DLD1 (cell line): ENCODE results near the gene ZNF608.

Experiments
- in situ Hi-C: cut with HindIII; loops from 2 replicates; pipeline ENCODE4 v1.10.0; 2017; ENCODE audit warnings: low sequenced_read_pairs

ZNF608 gene, protein sequence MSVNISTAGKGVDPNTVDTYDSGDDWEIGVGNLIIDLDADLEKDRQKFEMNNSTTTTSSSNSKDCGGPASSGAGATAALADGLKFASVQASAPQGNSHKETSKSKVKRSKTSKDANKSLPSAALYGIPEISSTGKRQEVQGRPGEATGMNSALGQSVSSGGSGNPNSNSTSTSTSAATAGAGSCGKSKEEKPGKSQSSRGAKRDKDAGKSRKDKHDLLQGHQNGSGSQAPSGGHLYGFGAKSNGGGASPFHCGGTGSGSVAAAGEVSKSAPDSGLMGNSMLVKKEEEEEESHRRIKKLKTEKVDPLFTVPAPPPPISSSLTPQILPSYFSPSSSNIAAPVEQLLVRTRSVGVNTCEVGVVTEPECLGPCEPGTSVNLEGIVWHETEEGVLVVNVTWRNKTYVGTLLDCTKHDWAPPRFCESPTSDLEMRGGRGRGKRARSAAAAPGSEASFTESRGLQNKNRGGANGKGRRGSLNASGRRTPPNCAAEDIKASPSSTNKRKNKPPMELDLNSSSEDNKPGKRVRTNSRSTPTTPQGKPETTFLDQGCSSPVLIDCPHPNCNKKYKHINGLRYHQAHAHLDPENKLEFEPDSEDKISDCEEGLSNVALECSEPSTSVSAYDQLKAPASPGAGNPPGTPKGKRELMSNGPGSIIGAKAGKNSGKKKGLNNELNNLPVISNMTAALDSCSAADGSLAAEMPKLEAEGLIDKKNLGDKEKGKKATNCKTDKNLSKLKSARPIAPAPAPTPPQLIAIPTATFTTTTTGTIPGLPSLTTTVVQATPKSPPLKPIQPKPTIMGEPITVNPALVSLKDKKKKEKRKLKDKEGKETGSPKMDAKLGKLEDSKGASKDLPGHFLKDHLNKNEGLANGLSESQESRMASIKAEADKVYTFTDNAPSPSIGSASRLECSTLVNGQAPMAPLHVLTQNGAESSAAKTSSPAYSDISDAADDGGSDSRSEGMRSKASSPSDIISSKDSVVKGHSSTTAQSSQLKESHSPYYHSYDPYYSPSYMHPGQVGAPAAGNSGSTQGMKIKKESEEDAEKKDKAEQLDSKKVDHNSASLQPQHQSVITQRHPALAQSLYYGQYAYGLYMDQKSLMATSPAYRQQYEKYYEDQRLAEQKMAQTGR (N-terminal part only)

DNA sequence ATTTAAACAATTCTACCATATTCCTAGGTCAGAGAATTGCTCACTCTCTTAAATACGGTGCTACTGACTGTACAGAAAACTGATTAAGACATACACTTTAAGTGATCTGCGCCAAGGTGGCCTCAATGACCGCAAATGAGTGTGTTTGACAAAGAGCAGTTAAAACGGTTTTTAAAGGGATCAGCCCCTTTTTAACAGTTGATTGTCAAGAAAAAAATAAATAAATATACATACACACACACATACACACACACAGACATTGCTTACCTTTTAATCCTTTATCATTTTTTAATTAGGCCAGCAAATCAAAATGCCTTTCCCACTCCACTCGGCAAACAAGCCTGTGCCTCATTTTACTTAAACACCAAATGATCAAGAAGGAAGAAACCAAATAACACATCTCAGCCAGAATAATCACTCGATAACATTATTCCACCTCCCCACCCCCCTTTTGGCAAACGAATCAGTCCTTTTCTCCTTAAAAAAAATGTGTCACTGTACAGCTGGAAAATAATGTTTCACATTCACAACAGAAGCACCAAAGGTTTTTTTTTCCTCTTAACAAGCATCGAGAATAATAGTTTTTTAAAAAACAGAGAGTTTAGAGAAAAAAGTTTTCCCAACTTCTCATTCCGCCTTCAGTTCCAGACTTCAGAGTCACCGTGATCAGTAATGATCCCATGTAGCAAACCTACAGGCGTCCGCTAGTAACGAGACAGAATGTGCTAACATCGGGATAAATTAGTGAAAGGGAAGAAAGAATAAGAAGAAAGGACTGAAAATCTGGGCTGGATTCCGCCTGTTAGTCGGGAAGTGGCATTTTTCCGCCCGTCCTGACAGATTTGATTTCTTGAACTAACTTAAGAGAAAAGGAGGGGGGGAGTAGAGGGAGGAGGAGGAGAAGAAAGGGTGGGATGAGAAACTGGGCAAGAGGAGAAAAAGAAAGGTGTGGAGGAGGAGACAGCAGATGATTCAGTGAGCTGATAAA lies at the start of gene ZNF608:
Gene ZNF608, minus strand, starts transcription at position 712 of the 988 bp plus-strand sequence. CDS start 1,650 bp downstream, outside the sequence.
- in situ Hi-C loops: no loop called here

DNA sequence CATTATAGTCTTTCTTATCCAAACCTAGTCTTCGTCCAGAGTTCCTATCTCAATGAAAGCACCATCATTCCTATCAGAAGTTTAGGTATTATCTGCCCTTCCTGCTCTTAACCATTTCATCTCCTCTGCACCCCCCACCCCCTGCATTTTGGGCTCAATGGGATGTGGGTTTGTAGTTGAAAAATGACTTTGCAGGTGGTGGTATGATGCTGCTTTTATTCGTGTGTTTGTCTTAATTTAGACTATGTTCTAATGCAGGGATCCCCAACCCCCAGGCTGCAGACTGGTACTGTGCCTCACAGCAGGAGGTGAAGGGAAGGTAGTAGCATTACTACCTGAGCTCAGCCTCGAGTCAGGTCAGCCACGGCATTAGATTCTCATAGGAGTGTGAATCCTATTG lies 49.4 kb upstream of the ZNF608 start:
- in situ Hi-C loops: no loop called here

DNA sequence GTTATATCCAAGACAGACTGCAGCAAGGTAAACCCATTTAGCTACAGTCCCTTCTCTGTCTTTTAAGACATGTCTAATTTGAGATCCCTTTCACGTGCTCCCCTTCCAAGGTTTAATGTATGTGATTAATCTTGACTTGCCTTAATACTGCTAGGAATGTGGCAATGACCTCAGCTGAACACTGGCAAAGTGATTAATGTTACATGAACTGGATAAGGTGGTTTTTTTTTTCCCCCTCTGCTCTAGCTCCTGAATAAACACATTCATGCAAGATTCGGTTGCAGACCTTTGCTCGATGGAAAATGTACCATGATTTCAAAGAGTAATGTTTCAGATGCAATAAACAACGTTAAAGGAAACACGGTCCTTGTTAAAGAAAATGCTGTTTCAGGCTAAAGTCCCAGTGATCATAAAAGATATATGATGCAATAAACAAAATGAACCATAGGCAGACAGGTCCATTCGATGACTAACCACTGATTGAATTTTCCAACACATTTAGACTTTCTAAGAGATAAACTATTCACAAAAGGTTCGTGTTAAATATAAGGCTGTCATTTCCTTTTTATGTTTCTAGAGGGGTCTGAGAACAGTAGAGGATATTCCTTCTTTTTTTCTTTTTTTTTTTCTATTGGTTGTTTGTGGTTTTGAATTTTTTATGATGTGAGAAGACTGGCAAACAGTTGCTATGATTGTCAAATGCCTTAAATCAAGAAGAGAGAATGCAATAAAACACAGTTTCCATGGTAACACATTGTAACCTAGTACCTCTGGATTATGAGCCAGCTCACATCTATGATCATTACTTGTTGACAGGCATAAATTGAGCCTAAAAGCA lies 44.7 kb upstream of the ZNF608 start:
- in situ Hi-C loops: no loop called here

DNA sequence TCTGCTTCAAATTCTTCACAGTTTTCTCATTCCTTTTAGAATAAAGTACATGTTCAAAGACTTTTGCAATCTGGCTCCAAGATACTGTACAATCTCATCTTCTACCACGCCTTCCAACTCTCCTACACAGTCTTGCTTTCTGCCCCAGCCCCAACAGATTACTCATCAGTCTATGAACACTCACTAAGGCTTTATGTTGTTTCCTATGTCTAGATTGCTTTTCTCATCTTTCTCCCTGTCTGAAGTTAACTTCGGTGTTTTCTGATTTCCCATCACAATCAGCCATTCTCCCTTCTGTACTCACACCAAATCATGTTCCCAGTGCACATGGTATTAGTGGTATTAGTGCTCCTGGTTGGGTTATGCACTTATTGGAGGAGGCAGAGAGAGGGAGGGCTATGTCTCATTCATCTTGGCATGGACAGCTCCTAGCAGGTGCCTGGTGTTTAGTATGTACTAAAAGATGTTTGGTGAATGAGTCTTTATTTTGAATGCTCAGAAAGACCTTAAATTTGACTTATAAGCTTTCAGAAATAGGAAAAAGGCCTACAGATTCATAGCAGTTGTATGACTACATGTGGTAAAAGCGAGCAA lies 44.0 kb upstream of the ZNF608 start:
- in situ Hi-C loops: no loop called here

DNA sequence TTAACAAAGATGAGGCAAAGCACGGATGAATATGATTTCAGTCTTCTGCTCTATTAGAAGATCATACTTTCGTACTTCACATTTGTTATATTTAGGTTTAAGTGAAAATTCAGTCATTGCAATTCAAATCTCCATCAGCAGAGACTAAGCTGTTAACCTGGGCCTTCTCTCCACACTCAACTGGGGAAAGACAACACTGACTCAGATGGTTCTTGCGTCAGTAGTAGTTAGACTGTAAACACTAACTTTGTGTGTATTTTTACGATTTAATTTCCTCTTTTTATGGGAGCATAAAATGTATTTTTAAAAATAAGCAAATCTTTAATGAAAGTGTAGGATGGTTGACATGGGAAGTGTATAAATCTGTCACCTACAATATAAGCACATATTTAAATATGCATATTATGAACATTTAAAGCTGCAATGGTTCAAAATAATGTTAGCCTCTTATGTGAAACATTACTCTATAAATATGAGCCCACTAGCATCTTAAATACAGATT lies 42.7 kb upstream of the ZNF608 start:
- in situ Hi-C loops: no loop called here

DNA sequence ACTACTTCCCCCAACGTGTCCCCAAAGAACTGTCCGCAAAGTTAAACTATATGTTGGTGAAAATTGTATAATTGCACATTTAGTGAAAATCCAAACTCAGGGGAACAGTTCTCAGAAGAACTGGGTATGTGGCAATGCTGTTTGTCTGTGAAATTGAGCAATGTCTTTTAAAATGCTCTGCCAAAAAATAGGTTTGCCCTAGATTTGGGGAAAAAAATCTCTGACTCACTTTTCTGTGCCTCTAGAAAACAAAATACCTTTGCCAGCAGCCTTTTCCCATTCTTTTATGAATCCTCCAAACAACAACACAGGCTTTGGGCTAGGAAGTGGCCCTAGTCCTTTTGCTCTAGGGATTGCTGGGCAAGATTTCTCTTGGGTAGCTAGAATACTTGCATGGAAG lies 37.4 kb upstream of the ZNF608 start:
- in situ Hi-C loops: no loop called here

DNA sequence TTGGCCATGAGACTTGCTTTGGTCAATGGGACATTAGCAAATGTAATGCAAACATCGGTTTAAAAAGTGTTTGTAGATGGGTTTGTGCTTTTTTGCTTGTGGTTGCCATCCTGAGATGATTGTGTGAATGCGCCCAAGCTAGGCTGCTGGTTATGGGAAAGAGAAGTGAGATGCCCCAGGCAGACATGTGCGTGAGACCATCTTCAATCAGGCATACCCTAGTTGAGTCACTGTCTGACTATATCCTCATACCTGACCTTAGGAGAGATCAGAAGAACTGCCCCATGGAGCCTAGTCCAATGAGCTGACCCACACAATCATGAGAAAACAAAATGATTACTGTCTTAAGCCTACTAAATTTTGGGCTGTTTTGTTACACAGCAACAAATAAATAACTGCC lies 36.8 kb upstream of the ZNF608 start:
- in situ Hi-C loops: no loop called here

DNA sequence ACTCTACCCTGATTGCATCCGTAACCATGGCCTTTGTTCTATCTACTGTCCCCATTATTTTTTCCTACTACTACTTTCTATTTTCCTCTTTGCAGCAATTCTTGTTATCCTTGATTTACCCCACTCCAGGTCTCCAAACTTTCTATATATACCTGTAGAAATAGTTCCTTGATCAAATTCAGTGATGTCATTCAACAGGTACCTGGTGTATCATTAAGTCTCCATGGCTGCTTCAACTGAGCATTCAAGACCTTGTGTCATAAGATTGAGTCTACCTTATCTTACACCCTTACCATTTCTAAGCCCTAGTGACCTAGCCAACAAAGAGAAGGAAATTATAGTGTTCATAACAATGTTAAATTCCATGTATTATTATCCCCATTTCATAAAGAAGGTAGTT lies 35.8 kb upstream of the ZNF608 start:
- in situ Hi-C loops: no loop called here

DNA sequence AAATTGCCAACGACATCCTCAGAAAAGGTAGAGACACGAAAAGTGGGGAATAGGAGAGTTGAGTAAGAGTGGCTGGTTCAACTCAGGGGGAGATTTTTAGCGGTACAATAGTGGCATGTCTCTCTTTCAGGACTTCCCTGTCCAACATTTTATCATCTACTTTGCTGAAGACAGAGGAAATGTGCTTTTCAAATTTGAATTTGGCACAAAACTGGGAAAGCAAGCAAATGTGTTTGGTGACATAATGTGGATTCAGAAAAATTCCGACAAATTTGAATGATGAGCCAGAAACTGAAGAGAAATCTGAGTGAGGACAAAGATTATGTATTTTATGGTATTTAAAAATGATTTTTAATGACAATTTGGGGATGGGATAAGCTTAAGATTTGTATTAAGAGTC lies 33.6 kb upstream of the ZNF608 start:
- in situ Hi-C loops: no loop called here

DNA sequence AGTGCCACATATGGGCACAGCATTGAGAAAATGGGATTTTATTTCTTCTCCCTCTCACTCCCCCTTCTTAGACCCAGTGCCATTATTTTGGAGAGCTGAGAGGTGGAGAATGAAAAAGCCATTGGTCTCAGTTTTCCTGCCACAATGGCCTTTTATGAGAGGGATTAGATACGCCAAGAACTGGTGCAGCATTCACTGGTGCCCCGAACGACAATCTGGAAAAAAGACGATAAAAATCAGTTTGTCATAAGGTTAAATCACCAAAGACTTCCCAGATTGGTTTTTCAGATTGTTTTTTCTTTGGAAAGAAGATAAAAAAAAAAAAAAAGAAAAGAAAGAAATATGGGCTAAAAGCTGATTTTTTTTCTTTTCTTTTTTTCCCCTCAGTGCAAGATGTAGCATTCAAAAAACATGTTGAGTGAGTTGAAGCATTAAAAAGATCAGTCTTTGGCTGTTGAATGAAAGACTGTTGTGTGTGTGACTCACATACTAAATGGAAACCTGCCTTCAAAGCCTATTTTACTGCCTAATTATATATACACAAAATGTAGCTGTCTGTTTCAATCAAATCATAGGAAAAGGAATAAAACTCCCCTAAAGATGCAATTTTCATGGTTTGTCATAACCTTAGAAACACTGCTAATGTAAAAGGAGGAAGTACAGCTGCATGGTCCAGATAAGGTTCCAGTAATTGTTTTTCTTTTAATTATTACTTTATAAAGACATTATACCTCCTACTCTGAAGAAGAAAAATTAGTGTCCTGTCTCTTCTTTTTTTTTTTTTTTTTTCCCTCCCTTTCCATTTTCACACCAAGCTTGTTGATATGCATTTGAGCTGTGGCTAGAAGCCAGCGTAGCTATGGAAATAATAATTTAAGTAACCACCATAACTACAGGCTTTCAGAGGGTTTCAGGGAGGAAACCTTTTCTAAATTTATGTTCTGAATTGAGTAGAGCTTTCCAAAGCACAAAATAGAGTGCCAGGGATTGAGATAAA lies 27.2 kb upstream of the ZNF608 start:
- in situ Hi-C loops: no loop called here

DNA sequence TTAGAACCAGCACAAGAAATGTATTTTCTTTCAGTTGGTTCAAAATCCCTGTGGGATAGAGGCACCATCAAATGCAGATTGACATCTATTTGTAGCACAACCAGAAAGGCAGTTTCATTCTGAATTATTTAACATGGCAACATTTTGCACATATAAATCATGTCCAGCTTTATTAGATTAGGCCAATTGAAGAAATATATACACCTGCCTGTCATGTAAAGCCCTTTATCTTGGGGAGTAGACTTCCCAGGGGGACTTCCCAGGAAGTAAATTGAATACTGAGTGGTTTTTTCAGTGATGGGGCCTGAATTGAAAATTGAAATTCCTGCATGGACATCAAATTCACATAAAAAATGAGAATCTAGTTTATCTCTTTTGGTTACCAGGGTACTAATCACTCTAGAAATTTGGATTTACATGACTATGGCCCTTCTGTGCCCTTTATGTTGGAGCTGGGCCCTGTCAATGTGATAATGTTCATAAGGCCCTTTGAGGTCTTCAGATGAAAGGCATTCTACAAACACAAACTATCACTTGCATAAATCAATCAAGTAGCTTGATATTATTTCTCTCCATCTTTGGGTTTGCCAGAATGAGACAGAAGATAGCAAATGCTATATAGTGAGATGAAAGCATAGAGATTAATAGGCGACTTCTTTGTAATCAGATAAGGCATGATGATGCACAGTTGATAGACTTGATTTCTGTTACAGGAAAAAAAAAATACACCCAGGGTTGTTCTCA lies 26.2 kb upstream of the ZNF608 start:
- in situ Hi-C loops: no loop called here

DNA sequence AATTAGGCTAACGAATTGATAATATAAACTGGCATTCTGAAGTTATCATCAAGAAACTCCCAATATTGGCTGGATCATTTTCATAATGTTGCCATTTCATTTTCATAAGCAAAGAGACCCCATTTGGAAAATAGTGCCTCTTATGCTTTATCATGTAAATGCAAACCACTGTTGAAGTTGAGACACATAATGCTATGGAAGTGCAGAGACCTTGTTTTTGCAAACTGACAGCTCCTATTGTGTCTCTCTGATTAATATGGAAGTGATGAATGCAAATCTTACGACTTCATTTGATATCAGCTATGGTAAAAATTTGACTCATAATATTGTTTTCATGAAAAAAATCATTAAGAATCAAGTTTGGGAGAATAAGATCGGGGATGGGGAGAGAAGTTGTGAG lies 25.3 kb upstream of the ZNF608 start:
- in situ Hi-C loops: no loop called here

DNA sequence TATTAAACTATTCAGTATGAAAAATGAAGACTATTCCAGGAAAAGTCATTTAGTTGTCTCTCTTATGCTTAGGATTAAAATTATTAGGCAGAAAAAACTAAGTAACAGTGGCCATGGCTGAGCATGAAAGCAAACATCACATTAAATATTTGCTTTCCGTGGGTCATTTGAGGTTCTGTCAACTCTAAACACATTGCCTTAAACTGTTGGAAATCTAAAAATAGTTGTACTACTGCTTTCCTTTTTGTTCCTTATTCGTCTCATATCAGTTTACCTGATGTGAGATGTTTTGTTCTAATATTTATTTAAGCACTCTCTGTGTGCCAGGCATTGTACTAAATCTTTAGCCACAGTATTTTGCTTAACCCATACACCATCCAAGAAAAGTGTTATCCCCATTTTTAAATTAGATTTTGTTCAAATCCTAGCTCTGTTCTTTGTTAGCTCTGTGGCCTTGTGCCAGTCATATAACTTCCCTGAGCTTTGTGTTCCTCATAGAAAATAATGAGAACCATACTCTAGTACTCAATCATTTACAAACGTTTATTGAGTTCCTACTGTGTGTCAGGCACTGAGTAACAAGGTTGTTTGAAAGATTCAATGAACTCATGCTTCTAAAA lies 18.7 kb upstream of the ZNF608 start:
- in situ Hi-C loops: no loop called here

DNA sequence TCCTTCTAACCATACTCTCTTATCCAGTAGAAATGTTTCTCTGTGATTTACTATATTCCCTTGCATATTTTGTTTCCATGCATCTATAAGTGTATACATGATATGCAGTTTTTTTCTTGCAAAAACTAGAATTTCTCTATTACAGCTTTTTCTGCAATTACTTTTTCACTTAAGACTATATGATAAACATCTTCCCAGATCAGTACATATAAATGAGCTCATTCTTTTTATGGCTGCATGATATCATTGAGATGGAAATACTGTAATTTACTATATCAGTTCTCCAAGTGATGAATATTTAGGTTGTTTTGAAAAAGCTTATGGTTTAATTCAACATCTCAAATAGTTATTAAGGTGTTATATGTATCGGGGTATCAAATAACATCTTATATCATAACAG lies 18.1 kb upstream of the ZNF608 start:
- in situ Hi-C loops: no loop called here

DNA sequence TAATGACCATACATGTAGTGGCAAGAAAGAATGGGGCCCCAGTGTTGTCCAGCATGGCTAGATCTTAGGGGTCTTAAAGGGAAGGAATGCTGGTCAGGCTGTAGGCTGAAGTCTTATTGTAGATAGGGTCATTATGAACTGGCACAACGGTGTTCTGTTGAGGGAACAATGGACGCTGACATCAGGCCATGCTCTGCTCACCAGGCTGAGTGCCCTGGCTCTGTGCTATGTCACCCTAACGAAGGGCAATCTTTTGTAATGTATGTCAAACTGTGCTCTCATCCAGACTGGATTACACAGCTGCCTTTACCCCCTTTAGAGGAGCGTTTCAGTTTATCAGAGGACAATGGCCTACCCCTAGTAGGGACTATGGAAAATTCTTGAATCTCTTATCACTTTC lies 14.6 kb upstream of the ZNF608 start:
- in situ Hi-C loops: no loop called here

DNA sequence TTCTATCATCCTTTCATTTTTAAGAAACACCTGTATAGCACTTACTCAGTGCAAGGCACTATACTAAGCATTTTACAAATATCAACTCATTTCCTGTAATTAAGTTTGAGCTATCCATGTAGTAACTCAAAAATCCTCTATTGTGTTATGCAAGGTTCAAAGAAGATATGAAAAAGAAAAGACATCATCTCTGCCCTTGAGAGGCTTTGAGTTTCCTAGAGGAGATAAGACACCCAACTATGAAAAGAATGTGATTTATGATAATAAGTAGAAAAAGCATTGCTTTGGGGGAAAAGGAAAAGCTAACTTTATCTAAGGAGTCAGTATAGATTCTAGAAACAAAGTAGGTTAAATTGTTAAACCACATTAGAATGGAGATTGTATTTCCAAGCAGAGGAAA lies 14.2 kb upstream of the ZNF608 start:
- in situ Hi-C loops: no loop called here

DNA sequence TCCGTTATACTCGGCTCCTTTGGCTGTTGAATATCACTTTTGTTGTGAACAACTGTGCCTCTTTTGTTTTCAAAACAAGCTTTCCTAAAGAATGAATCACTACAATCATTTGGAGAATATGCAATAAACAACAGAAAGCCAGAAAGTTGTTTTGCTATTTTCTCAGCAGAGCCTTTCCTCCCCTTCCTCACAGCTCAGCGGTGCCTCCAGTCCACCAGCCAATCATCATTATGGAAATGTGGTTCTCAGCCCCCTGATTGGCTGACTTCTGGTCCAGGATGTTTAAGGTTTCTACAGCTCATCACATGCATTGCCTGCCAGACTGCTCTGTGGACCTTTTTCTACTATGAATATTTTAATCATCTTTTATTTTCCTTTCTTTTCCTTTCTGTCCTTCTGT lies 9.1 kb upstream of the ZNF608 start:
- in situ Hi-C loops: no loop called here
